SK-N-SH treated with all-trans-retinoic acid at 6 μM for 48 hours (cell line): Measurements from ENCODE around the gene ZNF442.

Experiments
- ATAC-seq: fragments of 200-7000 bp; cut with Tn5 transposase; 3 replicates; pipeline ENCODE4 v1.9.1; 2020; ENCODE audit warnings: mild to moderate bottlenecking, moderate library complexity
- ARNTL ChIP-seq: fragments of 450-650 bp; formaldehyde crosslinking; IDR thresholded peaks from 2 replicates; pipeline ENCODE4 v1.5.0; 2020; ENCODE audit warnings: low read depth, mild to moderate bottlenecking, moderate library complexity, borderline replicate concordance
- BACH2 ChIP-seq: fragments of 250-450 bp; sonication (Bioruptor Pico); IDR thresholded peaks from 2 replicates; pipeline ENCODE4 v1.9.0; 2021; ENCODE audit warnings: mild to moderate bottlenecking, borderline replicate concordance
- CREB5 ChIP-seq: fragments of 250-450 bp; sonication (Bioruptor Pico); IDR thresholded peaks from 2 replicates; pipeline ENCODE4 v1.5.1; 2020; ENCODE audit warnings: low read depth, mild to moderate bottlenecking, moderate library complexity
- CSDC2 ChIP-seq: fragments of 250-450 bp; sonication (Bioruptor Pico); IDR thresholded peaks from 2 replicates; pipeline ENCODE4 v1.5.0; 2020; ENCODE audit warnings: mild to moderate bottlenecking, moderate library complexity
- CSRNP3 ChIP-seq: fragments of 250-450 bp; sonication (Bioruptor Pico); IDR thresholded peaks from 2 replicates; pipeline ENCODE4 v1.5.1; 2021; ENCODE audit warnings: mild to moderate bottlenecking, moderate library complexity
- ESRRG ChIP-seq: fragments of 250-450 bp; sonication (Bioruptor Pico); IDR thresholded peaks from 2 replicates; pipeline ENCODE4 v1.6.1; 2021; ENCODE audit warnings: mild to moderate bottlenecking
- GLIS3 ChIP-seq: fragments of 250-450 bp; sonication (Bioruptor Pico); IDR thresholded peaks from 2 replicates; pipeline ENCODE4 v1.5.0; 2020; ENCODE audit warnings: mild to moderate bottlenecking, moderate library complexity
- ISL1 ChIP-seq: fragments of 250-450 bp; sonication (Bioruptor Pico); IDR thresholded peaks from 2 replicates; pipeline ENCODE4 v2.1.2; 2022; ENCODE audit warnings: mild to moderate bottlenecking, moderate library complexity
- PATZ1 ChIP-seq: fragments of 250-450 bp; sonication (Bioruptor Pico); IDR thresholded peaks from 2 replicates; pipeline ENCODE4 v1.8.0; 2020; ENCODE audit warnings: mild to moderate bottlenecking, moderate library complexity, borderline replicate concordance
- RARB ChIP-seq: fragments of 250-450 bp; sonication (Bioruptor Pico); IDR thresholded peaks from 2 replicates; pipeline ENCODE4 v1.8.0; 2021; ENCODE audit warnings: mild to moderate bottlenecking, moderate library complexity
- TCF4 ChIP-seq: fragments of 250-450 bp; sonication (Bioruptor Pico); IDR thresholded peaks from 2 replicates; pipeline ENCODE4 v1.8.0; 2021; ENCODE audit warnings: mild to moderate bottlenecking, moderate library complexity, borderline replicate concordance
- TSHZ2 ChIP-seq: fragments of 250-450 bp; sonication (Bioruptor Pico); IDR thresholded peaks from 2 replicates; pipeline ENCODE4 v1.5.0; 2020; ENCODE audit warnings: mild to moderate bottlenecking, moderate library complexity
- ZFP3 ChIP-seq: fragments of 250-450 bp; sonication (Bioruptor Pico); IDR thresholded peaks from 2 replicates; pipeline ENCODE4 v1.5.0; 2020; ENCODE audit warnings: mild to moderate bottlenecking, moderate library complexity
- ZFP30 ChIP-seq: fragments of 450-650 bp; formaldehyde crosslinking; IDR thresholded peaks from 2 replicates; pipeline ENCODE4 v1.5.0; 2022; ENCODE audit warnings: mild to moderate bottlenecking, moderate library complexity
- ZNF70 ChIP-seq: fragments of 450-650 bp; formaldehyde crosslinking; IDR thresholded peaks from 2 replicates; pipeline ENCODE4 v1.5.0; 2020; ENCODE audit warnings: mild to moderate bottlenecking, moderate library complexity
- ZNF8 ChIP-seq: fragments of 450-650 bp; formaldehyde crosslinking; IDR thresholded peaks from 2 replicates; pipeline ENCODE4 v1.5.0; 2020; ENCODE audit warnings: mild to moderate bottlenecking, moderate library complexity

ZNF442 gene

GRCh38 chr19:12333162-12334159 is 32.0 kb downstream of the ZNF442 start, which contains the start of gene ZNF563:
ZNF563 (minus strand) TSS chr19:12333633; CDS start chr19:12333482, 151 bp downstream.
- TF ChIP-seq TSHZ2 (CRISPR knock-in tag), result no peak
- no peak for TF ChIP-seq TCF4 (CRISPR knock-in tag)
- no peak for TF ChIP-seq ZNF8 (CRISPR knock-in tag)
- TF ChIP-seq ESRRG (CRISPR knock-in tag), result no peak
- no peak for TF ChIP-seq ISL1
- TF ChIP-seq ZFP3 (CRISPR knock-in tag), result no peak
- TF ChIP-seq ZNF70, result no peak
- TF ChIP-seq CSRNP3 (CRISPR knock-in tag), result no peak
- no peak for TF ChIP-seq PATZ1 (CRISPR knock-in tag)
- no peak for TF ChIP-seq BACH2 (CRISPR knock-in tag)
- no peak for TF ChIP-seq GLIS3 (CRISPR knock-in tag)
- TF ChIP-seq ARNTL (CRISPR knock-in tag), result no peak
- TF ChIP-seq CREB5 (CRISPR knock-in tag), result no peak
- TF ChIP-seq ZFP30 (CRISPR knock-in tag), result no peak
- ATAC-seq, result peak; percentile 99

- TF ChIP-seq RARB (CRISPR knock-in tag) (no peak), TSHZ2 (CRISPR knock-in tag) (no peak), ISL1 (no peak), CREB5 (CRISPR knock-in tag) (no peak), CSDC2 (CRISPR knock-in tag) (no peak)
- TF ChIP-seq, all 23 proteins: peak for 0
- no peak for ATAC-seq
Observed at GRCh38 chr19:12331211-12331941, 34.1 kb downstream of the ZNF442 start.
